Panc1 (cell line): ENCODE data around the gene KIRREL3. TPM values are rescaled to one million over a fixed set of nuclear protein-coding genes. Genes with fewer than 3 reads are reported as not detected.

Experiments used
- ATAC-seq: fragments of 200-7000 bp; cut with Tn5 transposase; 2 replicates; pipeline ENCODE4 v1.9.1; 2020; ENCODE audit warnings: mild to moderate bottlenecking, moderate library complexity
- BruUV-seq: library from RNA; stranded (reverse); fragments of 400-500 nt; replicated peaks from 2 replicates; lab custom pipeline; 2021; lab: Mats Ljungman, UMichigan
- CTCF ChIA-PET: fragments of 300-600 bp; sonication (Branson Sonifier 250); formaldehyde crosslinking; loops from one replicate; lab custom pipeline; 2022; ENCODE audit warnings: antibody characterized with exemption; lab: Charles Lee
- POLR2A ChIA-PET: fragments of 300-600 bp; sonication (Branson Sonifier 250); formaldehyde crosslinking; loops from one replicate; lab custom pipeline; 2022; ENCODE audit warnings: antibody characterized with exemption; lab: Charles Lee
- DNase-seq: peaks from one replicate; pipeline ENCODE4 v3.0.0-alpha.2; 2010; ENCODE audit warnings: low read depth, low spot score
- H3K27ac ChIP-seq: 2 replicates; pipeline ENCODE4 v1.5.1; 2011; ENCODE audit warnings: mild to moderate bottlenecking, low read length, inconsistent platforms
- H3K27me3 ChIP-seq: fragments of 200-500 bp; sonication (Bioruptor generic); 2 replicates; pipeline ENCODE4 v1.6.0; 2014; ENCODE audit warnings: low read length, inconsistent platforms; ENCODE audit not compliant: control insufficient read depth, insufficient read depth
- H3K36me3 ChIP-seq: fragments of 200-500 bp; sonication (Bioruptor generic); 2 replicates; pipeline ENCODE4 v1.5.1; 2014; ENCODE audit warnings: inconsistent platforms, mild to moderate bottlenecking, low read length, moderate library complexity; ENCODE audit not compliant: control insufficient read depth, insufficient read depth
- H3K4me1 ChIP-seq: 2 replicates; pipeline ENCODE4 v1.5.1; 2011; ENCODE audit warnings: inconsistent platforms, mild to moderate bottlenecking, low read length, moderate library complexity; ENCODE audit not compliant: control insufficient read depth, insufficient read depth
- H3K4me3 ChIP-seq, 2 experiments: 2 replicates each; pipeline ENCODE4 v1.5.1; 2011 to 2012; ENCODE audit warnings: low read depth in 2 of 2, low read length in 2 of 2, mild to moderate bottlenecking in 2 of 2, inconsistent platforms in 1 of 2, moderate library complexity in 1 of 2
- H3K9me3 ChIP-seq: fragments of 200-500 bp; sonication (Bioruptor generic); 2 replicates; pipeline ENCODE4 v1.5.1; 2014; ENCODE audit warnings: low read depth, mild to moderate bottlenecking, inconsistent platforms, low read length, moderate library complexity; ENCODE audit not compliant: control insufficient read depth, insufficient read depth
- CTCF ChIP-seq: fragments of 450-650 bp; IDR thresholded peaks from 2 replicates; pipeline ENCODE4 v1.5.1; 2017; ENCODE audit warnings: mild to moderate bottlenecking
- POLR2AphosphoS5 ChIP-seq: IDR thresholded peaks from 2 replicates; pipeline ENCODE4 v1.6.1; 2012; ENCODE audit warnings: mild to moderate bottlenecking, low read depth, low read length, moderate library complexity
- REST ChIP-seq, 2 experiments: IDR thresholded peaks; 2 replicates each; pipeline ENCODE4 v1.6.1; 2011 to 2012; ENCODE audit warnings: low read depth in 2 of 2, control low read depth in 1 of 2, low read length in 1 of 2, mild to moderate bottlenecking in 1 of 2, moderate library complexity in 1 of 2; ENCODE audit not compliant: insufficient read depth in 1 of 2
- SIN3A ChIP-seq: IDR thresholded peaks from 2 replicates; pipeline ENCODE4 v1.6.1; 2012; ENCODE audit warnings: low read depth, mild to moderate bottlenecking, low read length, moderate library complexity, borderline replicate concordance; ENCODE audit not compliant: insufficient read depth
- TCF7L2 ChIP-seq: IDR thresholded peaks from 2 replicates; pipeline ENCODE4 v1.6.1; 2011; ENCODE audit warnings: mild to moderate bottlenecking, low read depth, low read length, inconsistent platforms
- in situ Hi-C: cut with HindIII; loops from 2 replicates; pipeline ENCODE4 v1.10.0; 2016; ENCODE audit warnings: low sequenced_read_pairs, low pct_unique_long_range_greater_than_20kb
- intact Hi-C: fragments of 100-400 bp; cut with micrococcal nuclease; formaldehyde crosslinking; loops from one replicate; pipeline ENCODE4 v1.10.0; 2022; ENCODE audit not compliant: unreplicated experiment
- total RNA-seq: library from RNA; stranded (reverse); gene quantifications from one replicate; pipeline ENCODE4 v1.2.1, GENCODE V29; 2021; ENCODE audit not compliant: unreplicated experiment

The KIRREL3 gene
- total RNA-seq, 1 experiment from 2014 or later = 0.36 TPM

DNA sequence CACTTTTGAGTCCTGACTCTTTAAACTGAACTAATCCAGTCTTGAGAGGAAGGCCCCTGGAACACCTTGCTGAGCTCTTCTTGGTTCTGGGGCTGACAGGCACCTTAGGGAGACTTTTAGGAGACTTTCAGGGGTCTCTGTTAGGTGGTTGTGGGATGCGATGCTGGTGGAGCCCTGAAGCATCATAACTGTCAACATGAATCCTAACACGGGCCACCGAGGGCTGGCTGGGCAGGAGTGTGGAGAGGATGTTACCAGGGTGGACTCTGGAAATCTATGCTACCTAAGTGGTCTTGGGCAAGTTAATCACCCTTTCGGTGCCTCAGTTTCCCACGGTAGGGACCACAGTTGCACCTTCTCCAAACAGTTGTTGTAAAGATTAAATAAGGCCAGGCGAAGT, 538.6 kb downstream of the KIRREL3 start:
- H3K36me3 ChIP-seq = no peaks in the 10 kb centered on the region
- in situ Hi-C loops (no loop called here), intact Hi-C loops (no loop called here)
- H3K9me3 ChIP-seq = no peaks in the 10 kb centered on the region
- ATAC-seq (no peak), DNase-seq (no peak)
- H3K4me3 ChIP-seq = no peak overlapping the region
- TF ChIP-seq SIN3A (no peak), TCF7L2 (no peak), CTCF (no peak), REST (IDR thresholded peaks at IDR 0.05; ENCODE audit: insufficient read depth in 1 of 2, low read depth in 2 of 2, low read length in 1 of 2) (no peak), POLR2AphosphoS5 (no peak)
- H3K27ac ChIP-seq = no peak overlapping the region
- POLR2A ChIA-PET = no interaction called here
- CTCF ChIA-PET = no interaction called here
- BruUV-seq = no TSS peak
- peaks cover 9% of the 10 kb centered on the region; the same call in 1 of the 2 replicates for H3K27me3 ChIP-seq
- H3K4me1 ChIP-seq = no peaks in the 10 kb centered on the region

DNA sequence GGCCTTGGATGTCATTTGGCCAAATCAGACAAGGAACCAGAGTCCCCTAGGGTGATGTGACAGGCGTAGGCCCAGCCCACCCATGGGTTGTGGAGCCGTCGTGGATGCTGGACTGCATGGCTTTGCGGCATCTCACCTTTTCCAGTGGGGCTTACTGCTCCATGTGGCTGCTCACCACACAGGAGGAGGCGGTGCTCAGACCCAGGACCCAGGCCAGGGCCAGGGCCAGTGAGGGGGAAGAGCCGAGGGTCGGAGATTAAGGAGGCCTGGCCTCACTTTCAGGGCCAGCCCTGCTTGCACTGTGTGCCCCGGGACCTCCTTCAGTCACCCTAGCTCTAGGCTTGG, 539.5 kb downstream of the KIRREL3 start:
- ATAC-seq (no peak), DNase-seq (no peak)
- peaks cover 9% of the 10 kb centered on the region; the same call in 1 of the 2 replicates for H3K27me3 ChIP-seq
- H3K27ac ChIP-seq = no peak overlapping the region
- no peaks in the 10 kb centered on the region for H3K9me3 ChIP-seq
- in situ Hi-C loops = no loop called here
- intact Hi-C loops = no loop called here
- H3K36me3 ChIP-seq = no peaks in the 10 kb centered on the region
- POLR2A ChIA-PET = no interaction called here
- CTCF ChIA-PET = no interaction called here
- no TSS peak for BruUV-seq
- no peak overlapping the region for H3K4me3 ChIP-seq
- H3K4me1 ChIP-seq = no peaks in the 10 kb centered on the region
- TF ChIP-seq TCF7L2 = no peak

- intact Hi-C loops (no loop called here), in situ Hi-C loops (no loop called here)
- H3K4me1 ChIP-seq = no peaks in the 10 kb centered on the region
- ChIA-PET POLR2A (no interaction called here), CTCF (interaction anchor here (1.7 kb wide), 1 partner anchor 20 kb away, joined by 4 read pairs; no protein-coding TSS in a partner anchor)
- TF ChIP-seq CTCF = no peak
- TF ChIP-seq TCF7L2 = no peak
- TF ChIP-seq REST (IDR thresholded peaks at IDR 0.05; ENCODE audit: insufficient read depth in 1 of 2, low read depth in 2 of 2, low read length in 1 of 2) = no peak
- no peak for TF ChIP-seq SIN3A
- TF ChIP-seq POLR2AphosphoS5 = no peak
- H3K27ac ChIP-seq = no peak overlapping the region
- DNase-seq = no peak
- H3K27me3 ChIP-seq = peaks cover 9% of the 10 kb centered on the region; the same call in 1 of the 2 replicates
- H3K4me3 ChIP-seq = no peak overlapping the region
- H3K36me3 ChIP-seq = no peaks in the 10 kb centered on the region
- ATAC-seq = no peak
- BruUV-seq = no TSS peak
- H3K9me3 ChIP-seq = no peaks in the 10 kb centered on the region
Measured at GRCh38 chr11:126460417-126461095, 540.0 kb downstream of the KIRREL3 start.
